ENCODE results near the gene CLOCK. TPM values are rescaled to one million over a fixed set of nuclear protein-coding genes. Genes with fewer than 3 reads are reported as not detected.

The CLOCK gene
- total and polyA plus RNA-seq, 10 of the 15 experiments (the other 5 are each of a cell fraction or from before 2014, with no cell fraction given) = 2.8 to 11.7 (median 10.4) TPM

- Histone ChIP-seq H3K27me3 (replicated peaks in 1 of 2; ENCODE audit: control insufficient read depth in 2 of 2, insufficient read depth in 2 of 2, low read length in 1 of 2) (no peaks in the 10 kb centered on the region), H4K20me1 (ENCODE audit: control insufficient read depth, insufficient read depth) (peaks cover 3% of the 10 kb centered on the region; the same call in 1 of the 2 replicates), H3K9ac (ENCODE audit: control insufficient read depth, insufficient read depth, low read length) (no peak overlapping the region), H2AFZ (ENCODE audit: control insufficient read depth, low read depth, low read length) (no peak overlapping the region), H3K27ac (ENCODE audit: control insufficient read depth, insufficient read depth) (no peak overlapping the region), H3K4me3 (no peak overlapping the region), H3K79me2 (ENCODE audit: control insufficient read depth, insufficient read depth, low read length) (peaks cover 82% of the 10 kb centered on the region), H3K9me3 (replicated peaks; ENCODE audit: control insufficient read depth, insufficient read depth, low read length) (no peaks in the 10 kb centered on the region; the same call in 2 of the 3 replicates), H3K36me3 (ENCODE audit: control insufficient read depth in 2 of 2, insufficient read depth in 2 of 2, low read length in 1 of 2) (peaks cover 2 to 22% of the 10 kb centered on the region in 2 experiments; a peak in 3 of 4 replicates), H3K4me1 (ENCODE audit: control insufficient read depth, insufficient read depth, low read length) (no peaks in the 10 kb centered on the region), H3K4me2 (ENCODE audit: control insufficient read depth, insufficient read depth) (peak overlapping the region; percentile 15; the same call in 1 of the 2 replicates)
- ChIA-PET CTCF (interaction anchor here (2.1 kb wide), 1 partner anchor 147 kb away, joined by 6 read pairs; no protein-coding TSS in a partner anchor), POLR2A (interaction anchor here (1.3 kb wide), 1 partner anchor 1723 kb away, joined by 3 read pairs; no protein-coding TSS in a partner anchor), RAD21 (ENCODE audit: unreplicated experiment) (interaction anchor here (1.7 kb wide), 1 partner anchor 540 kb away, joined by 4 read pairs; no protein-coding TSS in a partner anchor), SMC1A (ENCODE audit: uncharacterized antibody, unreplicated experiment) (interaction anchor here (0.7 to 1.5 kb wide), 3 partner anchors 12 to 331 kb away, joined by 3 to 7 read pairs (median 3); partner anchors contain the start of gene TMEM165)
- ATAC-seq = 0 out of 3 replicates have a peak, but pooled peaks have one; percentile 16
- no peak for DNase-seq (ENCODE audit: low read depth, low spot score)
- no TSS peak for BruUV-seq (replicated peaks)
- WGBS (ENCODE audit: insufficient coverage, insufficient replicate concordance, low lambda C conversion rate, missing lambda C conversion rate) = 62% methylated on average over 3 of the region's 3 CpGs
- TF ChIP-seq SMARCA5 (IDR thresholded peaks at IDR 0.05) (no peak), MEF2B (IDR thresholded peaks at IDR 0.05; ENCODE audit: partially characterized antibody, poor library complexity, severe bottlenecking) (no peak), RAD21 (IDR thresholded peaks at IDR 0.05; ENCODE audit: insufficient read depth, low read depth, low read length) (no peak), RUNX3 (IDR thresholded peaks at IDR 0.05; ENCODE audit: low read length) (peak; percentile 35; the same call in 1 of the 2 replicates), NFIC (IDR thresholded peaks at IDR 0.05; ENCODE audit: low read depth, low read length) (no peak), MEF2A (IDR thresholded peaks at IDR 0.05; ENCODE audit: insufficient read depth, low read depth, low read length) (no peak)
- TF ChIP-seq, protein P1, sequence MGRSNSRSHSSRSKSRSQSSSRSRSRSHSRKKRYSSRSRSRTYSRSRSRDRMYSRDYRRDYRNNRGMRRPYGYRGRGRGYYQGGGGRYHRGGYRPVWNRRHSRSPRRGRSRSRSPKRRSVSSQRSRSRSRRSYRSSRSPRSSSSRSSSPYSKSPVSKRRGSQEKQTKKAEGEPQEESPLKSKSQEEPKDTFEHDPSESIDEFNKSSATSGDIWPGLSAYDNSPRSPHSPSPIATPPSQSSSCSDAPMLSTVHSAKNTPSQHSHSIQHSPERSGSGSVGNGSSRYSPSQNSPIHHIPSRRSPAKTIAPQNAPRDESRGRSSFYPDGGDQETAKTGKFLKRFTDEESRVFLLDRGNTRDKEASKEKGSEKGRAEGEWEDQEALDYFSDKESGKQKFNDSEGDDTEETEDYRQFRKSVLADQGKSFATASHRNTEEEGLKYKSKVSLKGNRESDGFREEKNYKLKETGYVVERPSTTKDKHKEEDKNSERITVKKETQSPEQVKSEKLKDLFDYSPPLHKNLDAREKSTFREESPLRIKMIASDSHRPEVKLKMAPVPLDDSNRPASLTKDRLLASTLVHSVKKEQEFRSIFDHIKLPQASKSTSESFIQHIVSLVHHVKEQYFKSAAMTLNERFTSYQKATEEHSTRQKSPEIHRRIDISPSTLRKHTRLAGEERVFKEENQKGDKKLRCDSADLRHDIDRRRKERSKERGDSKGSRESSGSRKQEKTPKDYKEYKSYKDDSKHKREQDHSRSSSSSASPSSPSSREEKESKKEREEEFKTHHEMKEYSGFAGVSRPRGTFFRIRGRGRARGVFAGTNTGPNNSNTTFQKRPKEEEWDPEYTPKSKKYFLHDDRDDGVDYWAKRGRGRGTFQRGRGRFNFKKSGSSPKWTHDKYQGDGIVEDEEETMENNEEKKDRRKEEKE (IDR thresholded peaks at IDR 0.05) = no peak
- no peak for FAIRE-seq
- in situ Hi-C loops (cut with MboI) = loop anchor here (10.0 to 25.0 kb wide), 2 partner anchors 328 to 455 kb away; partner anchors contain the start of gene EXOC1
- intact Hi-C loops (cut with micrococcal nuclease; ENCODE audit: unreplicated experiment) = loop anchor here (10.0 kb wide), 1 partner anchor 898 kb away; no protein-coding TSS in a partner anchor
Observed at GRCh38 chr4:55407119-55407518, 139.6 kb downstream of the CLOCK start.
